GM18868 (cell line): ENCODE measurements around the gene SCN8A.
"Not testable (repeated sequence)": the region's sequence is repeated elsewhere in the genome, so short reads cannot be mapped to it uniquely, and the experiment has no call there.

Experiments used
- ATAC-seq: cut with Tn5 transposase; IDR thresholded peaks from one replicate; pipeline ENCODE4 v1.9.1; 2021; ENCODE audit warnings: mild to moderate bottlenecking, moderate library complexity; ENCODE audit not compliant: unreplicated experiment

SCN8A gene

DNA sequence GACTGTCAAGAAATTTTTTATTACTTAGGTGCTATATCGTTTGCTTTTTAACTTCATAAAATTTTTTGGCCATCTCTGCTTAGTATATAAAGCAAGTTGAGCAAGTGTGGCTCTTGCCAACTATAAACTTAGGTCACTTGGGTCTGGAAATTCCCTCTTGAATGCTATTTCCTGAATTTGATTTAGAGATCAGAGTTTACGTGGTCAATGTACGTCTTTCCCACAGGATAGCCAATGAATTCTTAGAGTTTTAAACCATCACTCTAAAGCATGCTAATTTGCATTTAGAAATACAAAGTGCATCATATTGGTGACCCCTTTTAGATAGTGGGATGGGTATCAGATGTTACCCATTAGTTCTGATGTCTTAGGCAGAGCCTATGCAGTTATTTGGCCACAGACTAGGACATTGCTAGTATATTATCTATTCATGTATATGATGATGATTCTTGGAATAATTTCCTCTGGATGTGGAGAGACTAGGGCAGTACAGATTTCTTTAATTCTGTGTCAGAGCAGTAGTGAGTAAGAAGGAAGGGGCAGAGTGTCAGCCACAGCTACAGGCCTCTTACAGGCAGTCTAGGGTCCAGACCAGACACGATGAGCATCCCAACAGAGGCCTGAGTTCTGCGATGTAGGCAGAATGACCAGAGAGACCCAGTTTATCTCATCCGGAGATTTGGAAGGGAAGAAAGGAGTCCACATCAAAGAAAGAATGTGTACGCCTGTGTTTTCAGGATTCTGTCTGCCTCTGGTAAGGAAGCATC is 30.3 kb downstream of the SCN8A start:
- no peak for ATAC-seq

DNA sequence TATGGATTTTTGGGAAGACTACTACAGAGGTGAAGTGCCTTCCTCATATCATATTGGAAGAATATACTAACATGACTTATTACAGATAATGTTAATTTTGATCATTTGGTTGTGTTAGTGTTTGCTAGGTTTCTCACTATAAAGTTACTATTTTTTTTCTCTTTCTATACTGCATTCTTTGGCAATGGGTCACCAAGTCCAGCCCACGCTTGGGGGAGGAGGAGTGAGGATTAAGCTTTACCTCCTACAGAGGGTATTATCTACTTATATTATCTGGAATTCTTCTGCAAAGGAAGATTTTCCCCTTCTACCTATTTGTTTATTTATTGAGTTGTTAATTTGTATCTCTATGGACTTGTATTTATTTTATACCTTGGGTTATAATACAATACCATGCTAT is 31.5 kb downstream of the SCN8A start:
- no peak for ATAC-seq

DNA sequence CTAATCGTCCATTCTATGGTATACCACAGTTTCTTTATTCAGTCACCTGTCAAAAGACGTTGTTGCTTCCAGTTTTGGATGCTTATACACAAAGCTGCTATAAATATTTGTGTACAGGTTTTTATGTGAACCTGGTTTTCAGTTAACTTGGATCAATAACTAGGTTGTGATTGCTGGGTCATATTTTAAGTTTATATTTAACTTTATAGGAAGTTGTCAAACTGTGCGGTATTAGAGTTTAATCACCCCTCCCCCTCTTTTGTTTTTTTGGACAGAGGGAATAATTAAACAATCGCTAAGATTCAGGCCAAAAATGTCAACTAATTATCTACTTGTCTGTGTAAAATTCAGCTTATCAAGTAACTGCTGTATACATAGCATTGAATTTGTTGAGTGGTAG is 34.3 kb downstream of the SCN8A start:
- ATAC-seq: no peak

DNA sequence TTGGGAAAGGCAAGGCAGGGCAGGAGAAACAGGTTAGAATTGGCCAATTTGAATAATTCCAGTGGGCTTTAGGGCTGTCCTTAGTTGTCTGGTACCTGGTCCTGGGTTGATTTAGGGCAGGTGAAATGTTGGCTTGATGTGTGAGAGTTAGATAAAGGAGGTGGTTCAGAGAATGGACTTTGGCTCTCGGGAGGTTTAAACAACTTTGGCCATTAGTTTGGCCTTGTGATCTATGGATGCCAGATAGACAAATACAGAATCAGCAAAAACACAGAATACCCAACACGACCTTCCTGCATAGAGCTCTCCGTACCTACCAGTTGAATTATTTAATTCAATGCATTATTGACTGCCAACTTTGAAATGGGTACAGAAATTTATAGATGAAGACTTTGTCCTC is 35.1 kb downstream of the SCN8A start:
- no peak for ATAC-seq

DNA sequence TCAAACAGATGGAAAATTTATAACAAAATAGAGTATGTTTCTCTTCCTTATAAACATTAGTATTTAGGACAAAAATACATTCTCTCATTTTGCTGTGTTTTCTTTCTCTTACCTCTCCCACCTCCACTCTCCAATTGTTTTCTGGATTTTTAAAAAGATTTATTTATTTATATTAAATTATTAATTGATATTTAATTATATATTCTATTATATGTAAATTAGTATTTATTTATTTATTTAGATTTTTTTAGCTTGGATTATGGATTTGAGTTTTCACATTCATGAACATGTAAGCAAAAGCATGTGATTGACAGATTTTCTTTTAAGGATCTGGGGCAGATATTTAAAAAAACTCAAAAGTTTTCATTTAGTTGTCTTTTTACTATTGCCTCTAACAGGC is 35.6 kb downstream of the SCN8A start:
- ATAC-seq: no peak

DNA sequence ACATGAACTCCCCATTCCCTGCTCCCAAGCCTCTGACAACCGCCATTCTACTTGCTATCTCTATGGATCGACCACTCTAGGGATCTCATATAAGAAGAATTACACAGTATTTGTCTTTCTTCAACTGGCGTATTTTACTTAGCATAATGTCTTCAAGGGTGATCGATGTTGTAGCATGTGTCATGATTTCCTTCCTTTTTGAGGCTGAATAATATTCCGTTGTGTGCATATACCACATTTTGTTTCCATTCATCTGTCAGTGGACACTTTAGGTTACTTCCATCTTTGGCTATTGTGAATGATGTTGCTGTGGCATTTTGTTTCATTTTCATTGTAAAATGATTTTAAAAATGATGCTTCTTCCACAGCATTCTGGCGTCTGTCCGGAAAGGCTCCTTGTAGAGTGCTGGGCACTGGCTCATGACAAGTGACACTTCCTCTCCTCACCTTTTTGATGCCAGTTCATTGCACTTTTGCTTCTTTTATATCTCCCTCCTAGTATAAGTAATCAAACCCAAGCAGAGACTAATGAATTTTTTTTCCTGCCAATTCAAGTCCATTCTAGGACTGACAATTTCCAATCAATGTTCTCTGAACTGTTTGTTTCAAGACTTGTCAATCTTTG is 39.3 kb downstream of the SCN8A start:
- no peak for ATAC-seq

DNA sequence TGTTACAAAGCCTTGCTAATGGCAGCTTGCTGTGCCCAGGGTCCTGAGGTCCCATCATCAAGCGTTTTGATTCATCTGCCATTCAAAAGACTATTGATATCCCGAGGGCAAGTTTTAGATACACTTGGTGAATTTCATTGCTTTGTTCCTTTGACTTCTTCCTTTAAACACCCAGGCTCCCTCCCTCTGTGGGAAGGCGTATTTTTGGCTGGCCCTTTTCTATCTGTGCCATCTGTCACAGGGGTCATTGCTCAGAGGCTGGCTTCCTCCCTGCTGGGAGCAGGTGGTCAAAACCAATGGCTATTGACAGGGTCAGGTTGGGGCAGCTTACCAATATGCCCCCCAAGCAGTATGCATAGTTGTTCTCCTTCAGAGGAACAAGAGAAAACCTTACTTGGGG is 40.0 kb downstream of the SCN8A start:
- ATAC-seq: no peak

DNA sequence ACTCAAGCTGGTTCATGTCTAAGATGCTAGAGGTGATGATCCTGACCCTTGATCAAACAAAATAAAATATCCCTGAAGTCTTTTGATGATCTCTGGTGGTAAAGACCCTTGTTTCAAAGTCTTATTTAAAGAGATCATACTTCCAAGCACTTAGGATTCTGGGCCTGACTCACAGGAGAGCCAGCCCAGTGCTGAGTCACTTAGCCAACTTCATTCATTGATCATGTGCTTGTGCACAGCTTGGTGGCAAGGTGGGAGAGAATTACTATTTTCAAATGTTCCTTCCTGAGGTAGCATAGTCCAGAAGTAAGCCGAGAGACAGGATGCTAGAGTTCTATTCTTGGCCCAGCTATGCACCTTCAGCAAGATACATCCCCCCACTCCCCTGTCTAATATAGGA is 40.6 kb downstream of the SCN8A start:
- ATAC-seq: no peak

DNA sequence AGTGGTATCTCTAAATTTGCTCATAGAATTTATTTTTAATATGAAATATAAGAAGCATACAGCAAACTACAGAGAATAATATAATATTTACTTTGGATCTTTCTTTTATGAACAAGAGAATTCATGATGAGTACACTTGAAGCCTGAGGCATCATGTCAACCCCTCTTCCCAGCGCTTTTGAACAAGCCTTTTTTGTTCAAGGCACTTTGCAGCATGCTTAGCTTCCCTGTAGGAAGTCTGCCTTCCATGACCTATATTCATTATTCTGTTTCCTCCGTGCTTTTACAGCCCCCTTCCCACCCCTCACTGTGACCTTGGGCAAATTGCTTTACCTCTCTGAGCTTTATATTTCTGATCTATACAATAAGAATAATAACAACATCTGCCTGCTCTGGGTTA is 41.6 kb downstream of the SCN8A start:
- ATAC-seq: no peak

DNA sequence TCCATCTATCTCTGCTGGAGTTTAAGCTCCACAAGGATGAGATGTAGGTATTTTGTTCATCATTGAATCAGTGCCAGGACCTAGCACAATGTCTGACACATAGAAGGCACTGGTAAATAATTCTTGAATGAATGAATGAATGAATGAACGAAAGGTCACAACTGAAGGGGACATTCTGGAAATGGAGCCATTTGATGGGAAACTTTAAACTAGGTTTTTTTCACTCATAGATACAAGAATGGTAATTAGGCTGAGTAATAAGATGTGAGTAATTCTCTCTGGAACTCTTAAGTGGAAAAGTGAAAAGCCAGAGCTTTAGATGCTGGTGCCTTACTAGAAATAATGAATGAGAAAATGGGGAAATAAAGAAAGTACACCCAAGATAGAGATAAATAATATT is 44.3 kb downstream of the SCN8A start:
- ATAC-seq: no peak

DNA sequence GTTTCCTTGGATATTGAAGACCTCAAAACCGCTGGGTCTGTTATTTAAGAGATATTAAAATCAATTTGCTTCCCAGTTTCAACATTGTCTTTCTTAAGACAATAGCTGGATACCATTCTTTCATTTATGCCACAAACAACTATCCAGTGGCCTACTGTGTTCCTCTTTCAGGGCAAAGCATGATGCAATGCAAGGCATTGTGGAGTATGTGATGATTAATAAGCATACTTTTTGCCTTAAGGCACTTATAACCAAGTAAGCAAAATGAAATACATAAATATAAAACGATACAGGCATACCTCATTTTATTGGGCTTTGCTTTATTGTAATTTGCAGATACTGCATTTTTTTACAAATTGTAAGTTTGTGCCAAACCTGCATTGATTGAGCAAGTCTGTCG is 45.5 kb downstream of the SCN8A start:
- ATAC-seq: no peak

DNA sequence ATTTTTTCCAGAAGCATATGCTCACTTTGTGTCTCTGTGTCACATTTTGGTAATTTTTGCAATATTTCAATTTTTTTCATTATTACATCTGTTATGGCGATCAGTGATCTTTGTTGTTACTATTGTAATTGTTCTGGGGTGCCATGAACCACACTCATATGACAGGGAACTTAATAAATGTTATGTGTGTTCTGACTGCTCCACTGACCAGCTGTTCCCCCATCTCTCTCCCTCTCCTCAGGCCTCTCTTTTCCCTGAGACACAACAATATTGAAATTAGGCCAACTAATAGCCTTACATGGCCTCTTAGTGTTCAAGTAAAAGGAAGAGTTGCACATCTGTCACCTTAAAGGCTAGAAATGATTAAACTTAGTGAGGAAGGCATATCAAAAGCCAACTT is 46.0 kb downstream of the SCN8A start:
- ATAC-seq: no peak

DNA sequence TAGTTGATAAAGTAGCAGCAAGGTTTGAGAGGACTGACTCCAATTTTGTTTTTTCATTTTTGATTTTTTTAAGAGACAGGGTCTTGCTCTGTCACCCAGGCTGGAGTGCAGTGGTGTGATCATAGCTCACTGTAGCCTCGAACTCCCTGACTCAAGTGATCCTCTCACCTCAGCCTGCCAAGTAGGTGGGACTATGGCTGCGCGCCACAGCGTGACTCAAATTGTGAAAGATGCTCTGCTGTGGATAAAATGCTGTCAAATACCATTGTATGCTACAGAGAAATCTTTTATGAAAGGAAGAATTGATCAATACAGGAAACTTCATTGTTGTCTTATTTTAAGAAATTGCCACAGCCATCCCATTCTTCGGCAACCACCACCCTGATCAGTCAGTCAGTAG is 48.3 kb downstream of the SCN8A start:
- no peak for ATAC-seq

DNA sequence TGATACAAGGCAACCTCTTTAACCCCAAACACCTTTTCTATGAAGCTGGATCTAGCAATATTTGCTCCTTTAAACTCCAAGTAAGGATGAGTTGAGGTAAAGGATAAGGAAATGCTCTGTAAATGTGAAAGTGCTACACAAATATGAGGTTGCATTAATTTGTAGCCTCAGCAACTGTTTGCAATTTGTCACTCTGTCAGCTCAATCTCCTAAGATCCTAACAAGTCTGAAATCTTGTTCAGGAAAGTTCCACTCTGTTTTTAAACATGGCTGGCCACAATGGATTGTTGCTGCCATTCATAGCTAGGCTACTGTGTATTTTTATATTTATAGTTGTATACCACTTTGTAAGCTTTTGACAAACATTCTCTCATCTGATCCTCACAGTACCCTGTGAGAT is 51.3 kb downstream of the SCN8A start:
- no peak for ATAC-seq

DNA sequence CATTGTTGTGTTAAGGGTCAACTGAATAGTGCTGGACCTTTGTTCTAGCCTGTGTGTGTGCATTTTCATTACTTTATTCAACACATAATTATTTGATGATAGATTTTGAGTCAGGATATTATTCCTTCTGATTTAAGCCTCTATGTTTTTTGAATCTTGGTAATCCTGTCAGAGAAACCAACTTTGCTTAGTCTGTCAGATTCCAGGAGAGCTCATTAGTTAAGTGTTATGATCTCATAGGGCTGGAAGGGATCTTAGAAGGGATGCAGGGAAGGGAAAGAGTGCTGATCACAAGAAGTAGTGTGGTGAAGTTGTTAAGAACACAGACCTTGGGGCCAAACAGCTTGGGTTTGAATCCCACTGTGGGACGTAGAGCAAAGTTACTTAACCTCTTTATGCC is 52.9 kb downstream of the SCN8A start:
- ATAC-seq: no peak

DNA sequence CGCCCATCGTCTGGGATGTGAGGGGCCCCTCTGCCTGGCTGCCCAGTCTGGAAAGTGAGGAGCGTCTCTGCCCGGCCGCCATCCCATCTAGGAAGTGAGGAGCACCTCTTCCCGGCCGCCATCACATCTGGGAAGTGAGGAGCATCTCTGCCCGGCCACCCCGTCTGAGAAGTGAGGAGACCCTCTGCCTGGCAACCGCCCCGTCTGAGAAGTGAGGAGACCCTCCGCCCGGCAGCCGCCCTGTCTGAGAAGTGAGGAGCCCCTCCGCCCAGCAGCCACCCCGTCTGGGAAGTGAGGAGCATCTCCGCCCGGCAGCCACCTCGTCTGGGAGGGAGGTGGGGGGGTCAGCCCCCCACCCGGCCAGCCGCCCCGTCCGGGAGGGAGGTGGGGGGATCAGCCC is 53.7 kb downstream of the SCN8A start:
- ATAC-seq: not testable (repeated sequence)

DNA sequence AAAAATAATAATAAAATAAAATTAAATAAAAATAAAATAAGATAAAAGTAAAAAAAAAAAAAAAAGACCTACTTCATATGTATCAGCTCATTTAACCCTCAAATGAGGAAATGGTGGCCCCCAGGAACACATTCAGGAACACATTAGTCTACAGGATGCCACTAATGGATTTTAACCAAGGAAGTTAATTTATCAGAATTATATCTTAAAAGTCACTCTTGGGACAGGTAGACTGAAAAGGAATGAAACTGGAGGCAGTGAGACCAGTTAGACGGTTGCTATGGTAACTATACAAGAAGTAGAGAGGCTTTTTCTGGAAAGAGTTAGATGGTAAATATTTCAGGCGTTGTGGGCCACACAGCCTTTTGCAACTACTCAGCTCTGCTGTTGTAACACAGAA is 54.9 kb downstream of the SCN8A start:
- no peak for ATAC-seq

DNA sequence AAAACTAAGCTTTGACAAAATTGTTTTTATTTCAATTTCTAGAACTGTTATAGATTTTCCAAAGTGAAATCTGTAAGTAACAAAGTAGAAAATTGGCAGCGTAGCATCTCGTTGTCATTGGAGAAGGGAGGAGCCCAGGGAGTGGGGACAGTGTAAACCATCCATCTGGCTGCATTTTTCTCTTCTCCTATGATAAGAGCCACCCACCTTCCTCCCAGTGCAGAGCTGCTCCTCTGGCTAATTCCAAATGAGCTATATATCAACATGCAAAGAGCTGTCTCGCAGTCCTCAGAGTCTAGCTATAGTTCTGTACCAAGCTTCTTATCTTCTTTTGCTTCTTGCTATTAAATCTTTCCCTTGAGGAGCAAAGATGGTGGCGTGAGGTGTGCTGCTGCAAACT is 56.6 kb downstream of the SCN8A start:
- ATAC-seq: no peak

DNA sequence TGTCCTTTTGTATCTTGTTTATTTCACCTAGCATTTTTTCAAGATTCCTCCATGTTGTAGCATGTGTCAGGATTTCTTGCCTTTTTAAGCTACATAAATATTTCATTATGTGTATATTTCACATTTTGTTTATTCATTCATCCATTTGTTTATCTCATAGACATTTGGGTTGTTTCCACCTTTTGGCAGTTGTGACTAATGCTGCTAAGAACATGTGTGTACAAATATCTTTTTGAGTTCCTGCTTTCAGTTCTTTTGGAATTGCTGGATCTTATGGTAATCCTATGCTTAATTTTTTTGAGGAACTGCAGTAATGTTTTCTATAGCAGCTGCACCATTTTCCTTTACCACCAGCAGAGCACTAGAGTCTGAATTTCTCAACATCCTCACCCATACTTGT is 62.4 kb downstream of the SCN8A start:
- no peak for ATAC-seq

DNA sequence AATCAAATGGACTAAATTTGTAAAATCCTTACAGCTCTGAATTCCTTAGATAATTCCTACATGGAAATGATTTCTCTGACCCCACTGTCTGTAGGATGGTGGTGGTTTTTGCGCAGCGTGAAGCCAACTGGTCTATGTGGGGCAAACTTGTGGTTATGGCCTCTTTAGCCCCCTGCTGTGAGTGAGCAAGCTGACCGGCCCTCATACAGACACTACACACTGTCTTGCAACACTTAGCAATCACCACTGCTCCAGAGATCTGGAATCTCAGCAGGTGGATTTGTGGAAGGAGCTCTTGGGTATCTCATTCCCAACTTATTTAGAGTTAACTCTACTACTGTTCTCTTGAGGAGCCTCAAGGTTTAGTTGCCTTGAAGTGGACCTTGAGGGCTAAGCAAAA is 70.2 kb downstream of the SCN8A start:
- no peak for ATAC-seq

DNA sequence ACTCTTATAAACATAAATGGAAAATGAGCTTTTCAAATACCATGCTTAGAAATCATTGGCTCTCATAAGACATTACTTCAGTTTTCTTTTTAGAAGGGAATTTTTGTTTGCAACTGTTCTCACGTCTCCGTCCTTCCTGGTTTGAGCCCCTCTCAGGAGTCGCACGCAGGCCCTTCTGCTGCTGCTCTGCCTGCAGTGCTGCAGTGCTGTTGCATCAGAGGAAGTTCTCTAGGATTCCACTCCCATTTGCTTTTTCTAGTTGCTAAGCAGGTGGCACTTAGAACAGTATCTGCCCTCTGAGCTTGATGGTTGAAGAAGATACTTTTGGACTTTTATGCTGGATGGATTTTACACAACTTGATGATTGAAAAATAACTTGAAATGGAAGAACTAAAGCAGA is 70.8 kb downstream of the SCN8A start:
- ATAC-seq: no peak

DNA sequence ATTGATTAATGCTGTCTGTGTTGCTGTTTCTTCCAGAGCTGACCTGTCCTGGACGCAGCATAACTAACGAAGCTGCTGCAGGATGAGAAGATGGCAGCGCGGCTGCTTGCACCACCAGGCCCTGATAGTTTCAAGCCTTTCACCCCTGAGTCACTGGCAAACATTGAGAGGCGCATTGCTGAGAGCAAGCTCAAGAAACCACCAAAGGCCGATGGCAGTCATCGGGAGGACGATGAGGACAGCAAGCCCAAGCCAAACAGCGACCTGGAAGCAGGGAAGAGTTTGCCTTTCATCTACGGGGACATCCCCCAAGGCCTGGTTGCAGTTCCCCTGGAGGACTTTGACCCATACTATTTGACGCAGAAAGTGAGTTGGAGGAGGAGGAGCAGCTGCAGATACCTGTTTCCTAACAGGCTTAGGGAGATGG is 71.7 kb downstream of the SCN8A start:
- ATAC-seq: no peak

DNA sequence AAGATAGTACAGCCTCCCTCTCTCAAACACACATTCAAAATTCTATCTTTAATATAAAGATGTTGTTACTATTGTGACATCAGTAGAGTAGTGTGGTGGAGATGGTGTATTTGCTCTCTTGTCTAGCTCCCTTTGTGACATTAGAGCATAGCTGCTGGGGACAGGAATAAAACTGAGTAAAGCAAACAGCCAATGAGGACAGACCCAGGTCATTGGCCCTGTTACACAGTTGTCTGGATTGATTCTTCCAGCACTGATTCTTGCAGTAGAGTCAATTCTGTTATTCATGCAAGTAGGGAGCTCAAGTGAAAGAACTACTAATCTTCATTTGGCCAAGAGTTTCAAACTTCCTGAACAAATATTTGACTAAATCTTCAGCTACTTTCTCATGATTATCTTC is 72.4 kb downstream of the SCN8A start:
- no peak for ATAC-seq
